Mesenchymal stem cell (in vitro differentiated cells and primary cell): ENCODE measurements around the gene CCDC180.

Experiments
- DNase-seq: peaks from one replicate; pipeline ENCODE4 v3.0.0-alpha.2; 2013
- H2AFZ ChIP-seq: one replicate; pipeline ENCODE4 v1.6.1; 2013; ENCODE audit warnings: low read depth, mild to moderate bottlenecking, control low read depth, inconsistent platforms, low read length, moderate library complexity
- H2AK5ac ChIP-seq: 2 replicates; pipeline ENCODE4 v1.6.1; 2013; ENCODE audit warnings: low read length, moderate library complexity, mild to moderate bottlenecking, inconsistent platforms; ENCODE audit not compliant: severe bottlenecking
- H2BK120ac ChIP-seq: one replicate; pipeline ENCODE4 v1.6.1; 2013; ENCODE audit warnings: low read depth, mild to moderate bottlenecking, inconsistent platforms, low read length, moderate library complexity
- H2BK12ac ChIP-seq, 2 experiments: one replicate each; pipeline ENCODE4 v1.6.1; 2013; ENCODE audit warnings: inconsistent platforms in 2 of 2, low read length in 2 of 2, mild to moderate bottlenecking in 2 of 2, moderate library complexity in 2 of 2, control low read depth in 1 of 2
- H2BK15ac ChIP-seq: one replicate; pipeline ENCODE4 v1.6.1; 2013; ENCODE audit warnings: mild to moderate bottlenecking, low read depth, inconsistent platforms; ENCODE audit not compliant: poor library complexity, severe bottlenecking
- H2BK5ac ChIP-seq: 2 replicates; pipeline ENCODE4 v1.6.1; 2013; ENCODE audit warnings: low read depth, mild to moderate bottlenecking, low read length, control low read depth, inconsistent platforms; ENCODE audit not compliant: poor library complexity, severe bottlenecking
- H3K14ac ChIP-seq, 2 experiments: one replicate each; pipeline ENCODE4 v1.6.1; 2013; ENCODE audit warnings: inconsistent platforms in 2 of 2, low read length in 2 of 2, control low read depth in 1 of 2, mild to moderate bottlenecking in 1 of 2, moderate library complexity in 1 of 2
- H3K18ac ChIP-seq, 2 experiments: one replicate each; pipeline ENCODE4 v1.6.1; 2013; ENCODE audit warnings: inconsistent platforms in 2 of 2, low read length in 2 of 2, control low read depth in 1 of 2, low read depth in 1 of 2, mild to moderate bottlenecking in 1 of 2
- H3K23ac ChIP-seq, 2 experiments: one replicate each; pipeline ENCODE4 v1.6.1; 2013; ENCODE audit warnings: inconsistent platforms in 2 of 2, low read length in 2 of 2, mild to moderate bottlenecking in 2 of 2, moderate library complexity in 2 of 2, control low read depth in 1 of 2
- H3K27ac ChIP-seq: 2 replicates; pipeline ENCODE4 v1.5.1; 2013; ENCODE audit warnings: mild to moderate bottlenecking, moderate library complexity, low read length, control low read depth, inconsistent platforms; ENCODE audit not compliant: poor library complexity, severe bottlenecking
- H3K27me3 ChIP-seq, 2 experiments: 2 replicates each; pipeline versions ENCODE4 v1.6.1 to v1.7.0; 2013; ENCODE audit warnings: low read length in 2 of 2, mild to moderate bottlenecking in 2 of 2, moderate library complexity in 2 of 2, control low read depth in 1 of 2, inconsistent platforms in 1 of 2; ENCODE audit not compliant: control insufficient read depth in 1 of 2, insufficient read depth in 1 of 2
- H3K36me3 ChIP-seq, 2 experiments: 2 replicates each; pipeline versions ENCODE4 v1.6.1 to v1.7.0; 2013; ENCODE audit warnings: low read length in 2 of 2, control low read depth in 1 of 2, inconsistent platforms in 1 of 2, low read depth in 1 of 2, mild to moderate bottlenecking in 1 of 2; ENCODE audit not compliant: insufficient read depth in 2 of 2, control insufficient read depth in 1 of 2
- H3K4ac ChIP-seq, 2 experiments: one replicate each; pipeline ENCODE4 v1.6.1; 2013; ENCODE audit warnings: inconsistent platforms in 2 of 2, low read length in 2 of 2, mild to moderate bottlenecking in 2 of 2, moderate library complexity in 2 of 2, control low read depth in 1 of 2, low read depth in 1 of 2
- H3K4me1 ChIP-seq: 2 replicates; pipeline ENCODE4 v1.6.1; 2013; ENCODE audit warnings: low read depth, low read length, control low read depth; ENCODE audit not compliant: control insufficient read depth, insufficient read depth
- H3K4me2 ChIP-seq: 2 replicates; pipeline ENCODE4 v1.6.1; 2013; ENCODE audit warnings: low read length, mild to moderate bottlenecking, inconsistent platforms; ENCODE audit not compliant: poor library complexity, severe bottlenecking
- H3K4me3 ChIP-seq, 2 experiments: 2 replicates each; pipeline versions ENCODE4 v1.5.1 to v1.7.0; 2013; ENCODE audit warnings: low read length in 2 of 2, mild to moderate bottlenecking in 2 of 2, control low read depth in 1 of 2, low read depth in 1 of 2; ENCODE audit not compliant: insufficient read depth in 1 of 2
- H3K79me1 ChIP-seq: replicated peaks from 2 replicates; pipeline ENCODE4 v1.6.1; 2013; ENCODE audit warnings: mild to moderate bottlenecking, control low read depth, low read length, inconsistent platforms; ENCODE audit not compliant: poor library complexity, severe bottlenecking
- H3K9ac ChIP-seq: 2 replicates; pipeline ENCODE4 v1.7.0; 2013; ENCODE audit warnings: mild to moderate bottlenecking, low read length, moderate library complexity
- H3K9me3 ChIP-seq: 2 replicates; pipeline ENCODE4 v1.7.0; 2013; ENCODE audit warnings: mild to moderate bottlenecking, low read length; ENCODE audit not compliant: control insufficient read depth
- H4K8ac ChIP-seq: one replicate; pipeline ENCODE4 v1.6.1; 2013; ENCODE audit warnings: inconsistent platforms, mild to moderate bottlenecking, low read length, moderate library complexity
- H4K91ac ChIP-seq: one replicate; pipeline ENCODE4 v1.6.1; 2013; ENCODE audit warnings: mild to moderate bottlenecking, low read length, inconsistent platforms
- WGBS: methylation state at CpG from one replicate; pipeline ENCODE4 v1.1.7; 2013; ENCODE audit warnings: mixed read lengths; 5-methylcytosine and 5-hydroxymethylcytosine counted together

The CCDC180 gene

GRCh38 chr9:97310023-97310422, 2.6 kb downstream of the CCDC180 start:
- 86% methylated on average over 2 of the region's 2 CpGs for WGBS
- H2BK12ac ChIP-seq = no peak overlapping the region
- no peak overlapping the region for H3K4me3 ChIP-seq
- H3K36me3 ChIP-seq = peaks cover 31 to 35% of the 10 kb centered on the region in 2 experiments
- H3K4me2 ChIP-seq = no peak overlapping the region
- no peak overlapping the region for H3K23ac ChIP-seq
- H4K8ac ChIP-seq = no peak overlapping the region
- no peak overlapping the region for H2AFZ ChIP-seq
- no peak overlapping the region for H2AK5ac ChIP-seq
- DNase-seq = no peak
- no peaks in the 10 kb centered on the region for H3K9me3 ChIP-seq
- H3K27me3 ChIP-seq = no peaks in the 10 kb centered on the region
- no peak overlapping the region for H2BK5ac ChIP-seq
- H3K9ac ChIP-seq = no peak overlapping the region
- H2BK120ac ChIP-seq = no peak overlapping the region
- H3K27ac ChIP-seq = no peak overlapping the region
- H3K18ac ChIP-seq = no peak overlapping the region
- H3K79me1 ChIP-seq = no peaks in the 10 kb centered on the region
- H3K14ac ChIP-seq = no peak overlapping the region
- H3K4me1 ChIP-seq = peaks cover 2% of the 10 kb centered on the region
- H3K4ac ChIP-seq = no peak overlapping the region
- no peak overlapping the region for H4K91ac ChIP-seq
- no peak overlapping the region for H2BK15ac ChIP-seq

- peaks cover 2% of the 10 kb centered on the region for H3K4me1 ChIP-seq
- H2AFZ ChIP-seq = no peak overlapping the region
- H3K4ac ChIP-seq = no peak overlapping the region
- H3K18ac ChIP-seq = no peak overlapping the region
- H3K27ac ChIP-seq = no peak overlapping the region
- no peak overlapping the region for H4K91ac ChIP-seq
- H4K8ac ChIP-seq = no peak overlapping the region
- H2AK5ac ChIP-seq = no peak overlapping the region
- H2BK15ac ChIP-seq = no peak overlapping the region
- DNase-seq = no peak
- H3K14ac ChIP-seq = no peak overlapping the region
- no peaks in the 10 kb centered on the region for H3K9me3 ChIP-seq
- H3K4me2 ChIP-seq = no peak overlapping the region
- no peak overlapping the region for H3K9ac ChIP-seq
- no peaks in the 10 kb centered on the region for H3K79me1 ChIP-seq
- no peak overlapping the region for H2BK12ac ChIP-seq
- H3K36me3 ChIP-seq = peaks cover 34 to 41% of the 10 kb centered on the region in 2 experiments
- no peak overlapping the region for H2BK5ac ChIP-seq
- H3K23ac ChIP-seq = no peak overlapping the region
- 88% methylated on average over 2 of the region's 2 CpGs for WGBS
- H3K4me3 ChIP-seq = no peak overlapping the region
- no peaks in the 10 kb centered on the region for H3K27me3 ChIP-seq
- H2BK120ac ChIP-seq = no peak overlapping the region
Observed at GRCh38 chr9:97310896-97311295, 3.4 kb downstream of the CCDC180 start.

- DNase-seq = no peak
- no peaks in the 10 kb centered on the region for H3K79me1 ChIP-seq
- WGBS = 90% methylated on average over 10 of the region's 12 CpGs
Observed at GRCh38 chr9:97311798-97312500, 4.5 kb downstream of the CCDC180 start.

GRCh38 chr9:97312556-97312955, 5.1 kb downstream of the CCDC180 start:
- Histone ChIP-seq H3K36me3 (peaks cover 46 to 50% of the 10 kb centered on the region in 2 experiments), H3K4me2 (no peak overlapping the region), H3K9ac (no peak overlapping the region), H3K9me3 (no peaks in the 10 kb centered on the region), H3K4me3 (no peak overlapping the region), H3K79me1 (no peaks in the 10 kb centered on the region), H3K27me3 (no peaks in the 10 kb centered on the region), H2AFZ (no peak overlapping the region), H3K4ac (no peak overlapping the region), H3K27ac (no peak overlapping the region), H3K14ac (no peak overlapping the region), H2BK12ac (no peak overlapping the region), H3K23ac (no peak overlapping the region), H2BK120ac (no peak overlapping the region), H4K91ac (no peak overlapping the region), H2BK5ac (no peak overlapping the region), H3K4me1 (peaks cover 2% of the 10 kb centered on the region), H2AK5ac (no peak overlapping the region), H3K18ac (no peak overlapping the region), H2BK15ac (no peak overlapping the region), H4K8ac (no peak overlapping the region)
- WGBS = 91% methylated on average over 4 of the region's 5 CpGs
- no peak for DNase-seq

More at GRCh38 chr9:97311798-97312500, 4.5 kb downstream of the CCDC180 start:
- no peak overlapping the region for H2BK12ac ChIP-seq
- no peaks in the 10 kb centered on the region for H3K9me3 ChIP-seq
- no peak overlapping the region for H2BK5ac ChIP-seq
- H3K36me3 ChIP-seq = peaks cover 44% of the 10 kb centered on the region in 2 experiments
- no peak overlapping the region for H4K91ac ChIP-seq
- no peak overlapping the region for H3K4me2 ChIP-seq
- no peak overlapping the region for H3K27ac ChIP-seq
- peaks cover 2% of the 10 kb centered on the region for H3K4me1 ChIP-seq
- H2AK5ac ChIP-seq = no peak overlapping the region
- no peak overlapping the region for H2BK120ac ChIP-seq
- no peak overlapping the region for H2BK15ac ChIP-seq
- no peak overlapping the region for H3K4ac ChIP-seq
- H3K27me3 ChIP-seq = no peaks in the 10 kb centered on the region
- H3K23ac ChIP-seq = no peak overlapping the region
- no peak overlapping the region for H4K8ac ChIP-seq
- no peak overlapping the region for H2AFZ ChIP-seq
- peak overlapping the region in 1 of 2 experiments; percentile 9 for H3K14ac ChIP-seq
- H3K18ac ChIP-seq = no peak overlapping the region
- no peak overlapping the region for H3K9ac ChIP-seq
- no peak overlapping the region for H3K4me3 ChIP-seq
